GM18519 (cell line): ENCODE data around the gene SMURF1.

ENCODE experiments used
- ATAC-seq: cut with Tn5 transposase; IDR thresholded peaks from one replicate; pipeline ENCODE4 v1.9.1; 2021; ENCODE audit warnings: mild to moderate bottlenecking, moderate library complexity; ENCODE audit not compliant: unreplicated experiment, low FRiP score

The SMURF1 gene

GRCh38 chr7:99011341-99011705 lies 132.6 kb downstream of the SMURF1 start:
- ATAC-seq: no peak

GRCh38 chr7:99010281-99010680 lies 133.6 kb downstream of the SMURF1 start:
- ATAC-seq: no peak

GRCh38 chr7:99008921-99009530 lies 134.9 kb downstream of the SMURF1 start:
- ATAC-seq: no peak

GRCh38 chr7:99008181-99008631 lies 135.7 kb downstream of the SMURF1 start:
- ATAC-seq: no peak

DNA sequence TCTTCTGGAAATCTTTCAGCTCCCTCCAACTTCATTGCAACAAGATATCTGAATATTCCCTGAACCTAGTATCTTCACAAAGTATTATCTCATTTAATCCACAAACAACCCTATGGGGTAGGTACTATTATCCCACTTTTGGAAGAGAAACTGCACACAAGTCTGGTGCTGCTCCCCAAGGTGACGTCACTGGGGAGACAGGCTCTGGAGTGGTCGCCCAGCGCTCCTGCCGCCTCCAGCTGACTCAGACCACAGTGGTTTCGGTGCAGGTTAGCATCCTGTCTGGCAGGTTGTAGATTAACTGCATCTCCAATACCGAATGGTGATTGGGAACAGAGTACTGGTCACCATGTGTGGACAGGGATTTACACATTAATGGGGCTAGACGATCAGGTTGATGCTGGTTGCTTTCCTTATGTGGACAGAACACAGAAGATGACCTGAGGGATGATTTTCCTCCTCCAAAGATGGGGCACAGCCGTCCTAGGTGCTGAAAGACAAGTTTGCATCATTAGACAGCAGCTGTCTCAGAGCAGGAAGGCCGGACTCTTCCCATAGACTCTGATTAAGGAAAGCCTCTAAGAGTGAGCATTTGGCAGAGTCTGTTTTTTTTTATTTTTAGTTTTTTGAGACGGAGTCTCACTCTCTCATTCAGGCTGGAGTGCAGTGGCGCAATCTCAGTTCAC lies 137.0 kb downstream of the SMURF1 start:
- ATAC-seq: no peak

DNA sequence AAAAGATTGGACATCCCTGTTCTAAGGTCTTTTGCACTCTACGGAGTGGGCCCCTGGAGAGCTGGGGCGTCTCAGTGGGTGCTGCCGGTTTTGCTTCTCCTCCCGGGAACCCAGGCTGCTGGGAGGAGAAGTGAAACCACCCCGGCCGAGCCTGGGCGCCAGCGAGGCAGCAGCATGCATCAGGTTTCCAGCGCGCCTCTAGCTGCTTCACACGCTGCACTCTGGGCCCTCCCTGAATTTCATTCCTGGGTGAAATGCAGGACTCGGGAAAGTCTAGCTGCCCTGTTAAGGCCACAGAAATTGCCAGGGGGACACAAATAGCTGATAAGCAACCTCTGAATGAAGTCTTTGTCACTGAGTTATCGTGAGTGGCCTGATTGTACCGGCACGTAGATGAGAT lies 138.1 kb downstream of the SMURF1 start:
- ATAC-seq: no peak

DNA sequence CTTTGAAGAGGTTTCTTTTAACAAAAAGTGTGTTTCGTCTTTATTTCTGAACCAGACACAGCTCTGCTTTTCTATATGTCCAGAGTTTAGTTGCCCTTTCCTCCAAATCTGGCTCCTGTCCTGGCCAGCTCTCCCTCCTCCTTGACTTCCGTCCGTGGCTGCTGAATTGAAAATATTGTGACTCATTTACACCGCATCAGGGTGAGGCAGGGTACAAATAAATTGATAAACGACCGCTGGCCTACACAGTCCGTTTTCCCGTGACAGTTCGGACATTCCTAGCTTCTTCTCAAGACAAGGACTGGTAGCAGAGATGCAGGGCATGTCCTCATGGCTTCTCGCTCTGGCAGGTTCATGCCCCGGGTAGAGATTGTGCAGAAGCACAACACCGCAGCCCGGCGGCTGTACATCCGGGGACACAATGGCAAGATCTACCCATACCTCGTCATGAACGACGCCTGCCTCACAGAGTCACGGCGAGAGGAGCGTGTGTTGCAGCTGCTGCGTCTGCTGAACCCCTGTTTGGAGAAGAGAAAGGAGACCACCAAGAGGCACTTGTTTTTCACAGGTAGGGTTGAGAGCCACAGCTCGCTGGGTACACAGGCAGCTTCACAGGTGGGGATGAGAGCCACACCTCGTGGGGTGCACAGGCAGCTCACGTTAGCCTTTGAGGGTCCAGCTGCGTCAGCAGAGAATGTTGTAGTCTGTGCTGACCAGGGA lies 139.0 kb downstream of the SMURF1 start:
- no peak for ATAC-seq

- no peak for ATAC-seq
Measured at GRCh38 chr7:99004216-99004615, 139.7 kb downstream of the SMURF1 start.

GRCh38 chr7:99003419-99003818 lies 140.5 kb downstream of the SMURF1 start:
- no peak for ATAC-seq

DNA sequence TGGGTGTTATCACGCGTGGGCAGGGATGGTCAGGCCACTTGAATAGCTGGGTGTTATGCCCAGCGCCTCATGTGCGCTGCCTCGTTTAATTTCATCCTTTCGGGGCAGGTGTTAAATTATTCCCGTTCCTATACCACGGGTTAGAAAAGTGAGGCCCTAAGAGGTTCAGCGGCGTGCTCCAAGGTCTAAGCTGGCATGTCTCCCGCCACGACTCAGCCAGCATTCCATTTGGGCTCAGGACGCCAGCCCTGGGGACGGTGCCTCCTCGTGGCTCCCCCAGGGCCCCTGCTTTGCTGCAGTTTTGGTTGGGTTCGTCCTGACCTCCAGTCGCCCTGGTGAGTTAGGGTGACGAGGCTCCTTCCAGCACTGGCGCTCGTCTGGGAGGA lies 141.1 kb downstream of the SMURF1 start:
- no peak for ATAC-seq

- ATAC-seq: no peak
Measured at GRCh38 chr7:99002148-99002826, 141.6 kb downstream of the SMURF1 start.

DNA sequence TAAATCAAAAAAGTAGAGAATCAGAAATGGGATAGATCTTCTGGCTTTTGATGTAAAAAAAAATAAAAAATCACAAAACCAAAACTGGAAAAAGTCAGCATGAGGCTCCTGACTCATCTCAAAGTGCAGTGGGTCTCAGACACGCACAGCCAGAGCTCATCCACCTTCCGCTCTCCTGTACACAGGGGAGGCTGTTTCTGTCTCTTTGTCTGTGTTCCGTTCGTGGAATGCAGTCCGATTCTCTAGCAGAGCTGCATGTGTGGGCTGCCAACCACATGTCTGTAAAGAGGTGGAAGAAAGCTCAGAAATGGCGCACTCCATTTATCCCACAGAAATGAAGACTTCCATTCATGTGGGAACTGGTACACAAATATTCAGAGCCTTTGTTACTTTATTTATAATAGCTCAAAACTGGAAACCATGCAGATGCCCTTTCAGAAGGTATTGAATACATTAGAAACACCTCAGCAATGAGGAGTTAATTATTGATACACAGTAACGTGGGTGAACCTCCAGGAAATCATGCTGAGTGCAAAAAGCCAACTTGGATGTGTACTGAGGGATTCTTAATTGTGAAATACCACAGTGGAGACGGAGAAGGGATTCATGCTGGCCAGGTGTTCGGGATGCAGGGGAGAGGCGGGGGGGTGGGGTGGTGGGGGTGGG lies 142.3 kb downstream of the SMURF1 start:
- no peak for ATAC-seq

DNA sequence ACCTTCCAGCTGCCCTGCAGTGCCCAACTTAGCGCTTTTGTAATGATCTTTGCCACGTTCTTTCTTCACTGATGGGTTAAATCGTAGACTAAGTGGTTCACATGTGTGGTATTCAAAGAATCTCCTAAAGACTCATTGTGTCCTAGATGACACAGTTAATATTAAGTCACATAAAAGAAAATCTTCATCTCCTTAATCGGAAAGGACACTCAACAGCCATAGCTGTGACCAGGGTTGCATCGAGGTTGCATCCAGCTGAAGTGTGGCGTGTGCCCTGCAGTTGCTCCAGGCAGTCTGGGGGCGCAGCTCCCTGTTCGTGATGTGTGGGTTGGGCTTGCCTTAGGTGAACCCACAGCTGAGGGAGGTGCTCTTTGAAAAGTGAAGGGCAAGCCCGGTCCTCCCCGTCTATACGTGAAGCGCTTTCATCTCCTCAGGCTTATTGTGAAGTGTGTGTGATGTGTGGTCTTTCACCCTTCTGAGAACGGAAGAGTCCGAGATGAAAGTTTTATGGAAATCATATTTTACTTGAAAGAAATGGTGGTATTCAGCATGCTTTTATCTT lies 142.9 kb downstream of the SMURF1 start:
- ATAC-seq: no peak

DNA sequence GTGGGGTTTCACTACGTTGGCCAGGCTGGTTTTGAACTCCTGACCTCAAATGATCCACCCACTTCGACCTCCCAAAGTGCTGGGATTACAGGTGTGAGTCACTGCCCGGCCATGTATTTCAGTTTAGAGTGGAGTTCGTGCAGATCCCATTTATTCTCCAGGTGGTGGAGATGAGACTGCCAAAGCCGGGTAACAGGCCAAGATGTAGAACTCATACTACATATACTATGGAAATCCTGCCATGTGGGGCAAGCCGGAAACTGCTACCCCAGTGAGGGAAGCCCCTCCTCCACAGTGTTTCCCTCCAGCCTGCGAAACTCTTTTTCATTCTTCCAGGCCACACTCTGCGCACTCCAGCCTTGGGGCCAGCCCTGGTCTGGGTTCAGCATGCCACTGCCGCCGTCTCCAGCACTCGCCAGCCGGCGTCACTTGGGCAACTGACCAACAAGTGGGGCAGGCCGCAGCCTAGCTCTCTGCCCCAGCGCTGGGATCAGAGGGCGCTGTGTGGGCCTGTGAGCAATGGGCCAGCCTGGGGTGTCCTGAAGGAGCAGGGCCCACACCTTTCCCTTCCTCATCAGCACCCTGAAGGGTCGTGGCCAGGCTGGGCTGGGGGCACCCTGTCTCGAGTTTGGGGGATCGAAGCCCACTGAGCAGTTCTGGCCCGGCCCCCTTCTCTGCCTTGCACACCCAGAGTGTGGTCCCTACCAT lies 143.6 kb downstream of the SMURF1 start:
- no peak for ATAC-seq

GRCh38 chr7:98998821-98999725 lies 144.8 kb downstream of the SMURF1 start:
- no peak for ATAC-seq

DNA sequence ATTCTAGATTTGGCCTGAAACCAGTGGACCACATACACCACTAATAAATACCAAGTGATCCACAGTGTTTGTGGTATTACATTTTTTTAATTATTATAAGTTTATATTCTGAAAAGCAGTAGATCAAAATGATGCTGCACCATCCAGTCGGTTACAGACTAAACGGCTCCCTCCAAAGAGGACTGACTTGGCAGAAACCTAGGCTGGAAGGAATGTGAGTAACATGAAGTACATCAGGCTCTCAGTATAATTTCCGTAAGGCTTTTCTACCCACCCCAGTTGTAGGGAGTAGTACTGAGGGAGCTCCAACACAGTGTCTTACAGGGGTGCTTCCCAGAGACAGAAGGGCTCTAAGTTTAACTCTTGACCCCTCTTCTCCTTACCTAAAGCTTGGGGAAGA lies 146.1 kb downstream of the SMURF1 start:
- no peak for ATAC-seq

GRCh38 chr7:98996150-98996552 lies 147.8 kb downstream of the SMURF1 start:
- no peak for ATAC-seq

- ATAC-seq: no peak
Measured at GRCh38 chr7:98995523-98996149, 148.3 kb downstream of the SMURF1 start.
